IMR-90 (cell line): ENCODE measurements around the gene PRMT7. TPM values are rescaled to one million over a fixed set of nuclear protein-coding genes. Genes with fewer than 3 reads are reported as not detected.

ENCODE experiments used
- ATAC-seq: fragments of 200-7000 bp; cut with Tn5 transposase; 2 replicates; pipeline ENCODE4 v1.9.1; 2020; ENCODE audit warnings: low read depth, mild to moderate bottlenecking, moderate library complexity
- BruUV-seq: library from RNA; stranded (reverse); fragments of 400-500 nt; replicated peaks from 2 replicates; lab custom pipeline; 2021; lab: Mats Ljungman, UMichigan
- CTCF ChIA-PET: fragments of 300-600 bp; formaldehyde crosslinking; extraction: SDS; loops from one replicate; lab custom pipeline; 2021; ENCODE audit warnings: antibody characterized with exemption; lab: Yijun Ruan, JAX
- POLR2A ChIA-PET: fragments of 300-600 bp; sonication (Branson Sonifier 250); formaldehyde crosslinking; loops from one replicate; lab custom pipeline; 2022; ENCODE audit warnings: antibody characterized with exemption; ENCODE audit not compliant: unreplicated experiment; lab: Charles Lee
- DNase-seq: peaks from one replicate; pipeline ENCODE4 v3.0.0; 2013
- H2AFZ ChIP-seq: replicated peaks from 2 replicates; pipeline ENCODE3; 2013; ENCODE audit warnings: low read length, mild to moderate bottlenecking; ENCODE audit not compliant: poor library complexity
- H2AK5ac ChIP-seq: 2 replicates; pipeline ENCODE4 v1.6.1; 2013; ENCODE audit warnings: low read depth, low read length, inconsistent platforms
- H2AK9ac ChIP-seq: replicated peaks from 2 replicates; pipeline ENCODE3; 2013; ENCODE audit warnings: mild to moderate bottlenecking, low read depth, low read length, moderate library complexity; ENCODE audit not compliant: poor library complexity
- H2BK120ac ChIP-seq: 2 replicates; pipeline ENCODE4 v1.6.1; 2013; ENCODE audit warnings: low read depth, low read length, inconsistent platforms
- H2BK15ac ChIP-seq: 3 replicates; pipeline ENCODE4 v1.6.1; 2013; ENCODE audit warnings: low read depth, low read length, inconsistent platforms
- H2BK20ac ChIP-seq: 2 replicates; pipeline ENCODE4 v1.6.1; 2013; ENCODE audit warnings: low read depth, mild to moderate bottlenecking, inconsistent platforms, low read length, moderate library complexity
- H2BK5ac ChIP-seq: 2 replicates; pipeline ENCODE4 v1.6.1; 2013; ENCODE audit warnings: mild to moderate bottlenecking, low read depth, low read length, inconsistent platforms; ENCODE audit not compliant: poor library complexity, severe bottlenecking
- H3K14ac ChIP-seq: replicated peaks from 2 replicates; pipeline ENCODE4 v1.6.1; 2013; ENCODE audit warnings: low read depth, low read length, inconsistent platforms
- H3K18ac ChIP-seq: 2 replicates; pipeline ENCODE4 v1.6.1; 2013; ENCODE audit warnings: low read depth, low read length, control low read depth
- H3K23ac ChIP-seq: 2 replicates; pipeline ENCODE4 v1.6.1; 2013; ENCODE audit warnings: low read depth, low read length, inconsistent platforms
- H3K27ac ChIP-seq: 2 replicates; pipeline ENCODE4 v1.5.1; 2013; ENCODE audit warnings: mild to moderate bottlenecking, control low read depth, low read length; ENCODE audit not compliant: insufficient read depth
- H3K27me3 ChIP-seq: 2 replicates; pipeline ENCODE4 v1.6.1; 2013; ENCODE audit warnings: low read length; ENCODE audit not compliant: control insufficient read depth, insufficient read depth
- H3K36me3 ChIP-seq: 2 replicates; pipeline ENCODE4 v1.6.1; 2013; ENCODE audit warnings: low read length, mixed read lengths; ENCODE audit not compliant: control insufficient read depth, insufficient read depth
- H3K4ac ChIP-seq: 2 replicates; pipeline ENCODE4 v1.6.1; 2013; ENCODE audit warnings: low read depth, low read length, inconsistent platforms
- H3K4me1 ChIP-seq: 2 replicates; pipeline ENCODE4 v1.6.1; 2013; ENCODE audit warnings: low read length, mixed read lengths; ENCODE audit not compliant: control insufficient read depth, insufficient read depth
- H3K4me2 ChIP-seq: 2 replicates; pipeline ENCODE4 v1.6.1; 2013; ENCODE audit warnings: low read depth, mild to moderate bottlenecking, control low read depth, low read length, moderate library complexity
- H3K4me3 ChIP-seq: 2 replicates; pipeline ENCODE4 v1.5.1; 2013; ENCODE audit warnings: low read depth, mild to moderate bottlenecking, control low read depth, low read length, moderate library complexity; ENCODE audit not compliant: insufficient read depth
- H3K56ac ChIP-seq: 2 replicates; pipeline ENCODE4 v1.6.1; 2013; ENCODE audit warnings: low read length, inconsistent platforms; ENCODE audit not compliant: insufficient read depth; ENCODE audit errors: extremely low read depth
- H3K79me1 ChIP-seq, 2 experiments: 2 replicates each; pipeline ENCODE4 v1.6.1; 2013; ENCODE audit warnings: low read length in 2 of 2, inconsistent platforms in 1 of 2, low read depth in 1 of 2
- H3K9ac ChIP-seq: 2 replicates; pipeline ENCODE4 v1.6.1; 2013; ENCODE audit warnings: low read depth, low read length, control low read depth
- H3K9me1 ChIP-seq: 2 replicates; pipeline ENCODE4 v1.6.1; 2013; ENCODE audit warnings: low read length, inconsistent platforms; ENCODE audit not compliant: insufficient read depth
- H3K9me3 ChIP-seq: 2 replicates; pipeline ENCODE4 v1.6.1; 2013; ENCODE audit warnings: low read length; ENCODE audit not compliant: control insufficient read depth, insufficient read depth
- H4K20me1 ChIP-seq: 2 replicates; pipeline ENCODE4 v1.6.1; 2013; ENCODE audit warnings: low read length, inconsistent platforms; ENCODE audit not compliant: insufficient read depth
- H4K5ac ChIP-seq: 2 replicates; pipeline ENCODE4 v1.6.1; 2013; ENCODE audit warnings: mild to moderate bottlenecking, low read depth, low read length, control low read depth
- H4K8ac ChIP-seq, 2 experiments: 2 replicates each; pipeline ENCODE4 v1.6.1; 2013; ENCODE audit warnings: low read depth in 2 of 2, low read length in 2 of 2, control low read depth in 1 of 2, inconsistent platforms in 1 of 2
- H4K91ac ChIP-seq: 2 replicates; pipeline ENCODE4 v1.6.1; 2013; ENCODE audit warnings: low read depth, low read length, inconsistent platforms; ENCODE audit not compliant: insufficient read depth
- FOS ChIP-seq: fragments of 150-350 bp; IDR thresholded peaks from 2 replicates; pipeline ENCODE4 v1.6.1; 2016; ENCODE audit warnings: low read depth, low read length
- MXI1 ChIP-seq: IDR thresholded peaks from 2 replicates; pipeline ENCODE4 v1.6.1; 2012; ENCODE audit warnings: low read depth, mild to moderate bottlenecking, low read length, moderate library complexity, borderline replicate concordance
- RAD21 ChIP-seq: IDR thresholded peaks from 2 replicates; pipeline ENCODE4 v1.6.1; 2012; ENCODE audit warnings: low read length, improper control_type of control experiment
- WGBS, 2 experiments: methylation state at CpG; one replicate each; pipeline versions ENCODE4 v1.1.5 to v1.1.7; 2013; ENCODE audit warnings: missing lambda C conversion rate in 2 of 2; ENCODE audit not compliant: insufficient read length in 1 of 2; ENCODE audit errors: extremely low coverage in 2 of 2; 5-methylcytosine and 5-hydroxymethylcytosine counted together
- dilution Hi-C: fragments of 300-500 bp; cut with HindIII; formaldehyde crosslinking; loops from one replicate; pipeline ENCODE4 v1.14.3; 2018; ENCODE audit warnings: low sequenced_read_pairs; ENCODE audit not compliant: unreplicated experiment
- in situ Hi-C: fragments of 300-500 bp; cut with MboI; formaldehyde crosslinking; loops from 3 replicates; pipeline ENCODE4 v1.14.3; 2019; ENCODE audit warnings: low sequenced_read_pairs, inconsistent platforms, mixed read lengths
- intact Hi-C: fragments of 100-400 bp; cut with micrococcal nuclease; formaldehyde crosslinking; loops from 2 replicates; pipeline ENCODE4 v1.10.0; 2022
- polyA plus RNA-seq, 3 experiments: library from polyadenylated mRNA; depleted of rRNA; stranded (reverse); fragments of >200 nt; gene quantifications; 2 replicates each; pipeline ENCODE4 v1.2.3, GENCODE V29; 2012; ENCODE audit warnings: low replicate concordance in 1 of 3
- total RNA-seq: library from RNA; depleted of rRNA; stranded (reverse); fragments of >200 nt; gene quantifications from 2 replicates; pipeline ENCODE4 v1.2.3, GENCODE V29; 2012
- TF ChIP-seq, protein P1 (sequence below): fragments of 150-350 bp; IDR thresholded peaks from 2 replicates; pipeline ENCODE4 v1.6.1; 2017; ENCODE audit warnings: mild to moderate bottlenecking, antibody characterized with exemption, low read length, low read depth
- TF ChIP-seq, protein P2 (sequence below): conservative IDR thresholded peaks from 2 replicates; pipeline ENCODE4 v1.5.1; 2012; ENCODE audit warnings: mild to moderate bottlenecking, low read depth, low read length, improper control_type of control experiment
- TF ChIP-seq, protein P3 (sequence below): fragments of 150-350 bp; IDR thresholded peaks from 2 replicates; pipeline ENCODE4 v1.6.1; 2016; ENCODE audit warnings: low read depth, mild to moderate bottlenecking, low read length, moderate library complexity, borderline replicate concordance

PRMT7 gene
- total and polyA plus RNA-seq, 2 of the 4 experiments (the other 2 are of a cell fraction), result 63.1 to 68.6 TPM

DNA sequence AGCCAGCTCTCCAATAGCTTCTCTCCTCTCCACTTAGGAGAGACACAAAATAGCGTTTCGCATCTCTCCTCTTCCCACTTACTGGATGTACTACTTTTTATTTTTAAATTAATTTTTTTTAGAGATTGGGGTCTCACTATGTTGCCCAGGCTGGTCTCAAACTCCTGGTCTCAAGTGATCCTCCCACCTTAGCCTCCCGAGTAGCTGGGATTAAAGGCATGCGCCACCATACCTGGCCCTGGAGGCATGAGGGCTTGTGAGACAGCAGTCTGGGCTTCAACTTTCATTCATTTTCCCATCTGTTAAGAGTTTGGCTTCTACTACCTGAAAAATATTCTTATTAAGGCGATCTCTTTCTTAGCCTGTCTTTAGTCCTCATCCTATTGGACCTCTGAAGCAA is 18.4 kb upstream of the PRMT7 start:
- H3K9ac ChIP-seq, result no peak overlapping the region
- no peak overlapping the region for H4K8ac ChIP-seq
- H3K14ac ChIP-seq, result no peak overlapping the region
- TF ChIP-seq, protein P1, sequence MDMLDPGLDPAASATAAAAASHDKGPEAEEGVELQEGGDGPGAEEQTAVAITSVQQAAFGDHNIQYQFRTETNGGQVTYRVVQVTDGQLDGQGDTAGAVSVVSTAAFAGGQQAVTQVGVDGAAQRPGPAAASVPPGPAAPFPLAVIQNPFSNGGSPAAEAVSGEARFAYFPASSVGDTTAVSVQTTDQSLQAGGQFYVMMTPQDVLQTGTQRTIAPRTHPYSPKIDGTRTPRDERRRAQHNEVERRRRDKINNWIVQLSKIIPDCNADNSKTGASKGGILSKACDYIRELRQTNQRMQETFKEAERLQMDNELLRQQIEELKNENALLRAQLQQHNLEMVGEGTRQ, result no peak
- TF ChIP-seq, protein P2, sequence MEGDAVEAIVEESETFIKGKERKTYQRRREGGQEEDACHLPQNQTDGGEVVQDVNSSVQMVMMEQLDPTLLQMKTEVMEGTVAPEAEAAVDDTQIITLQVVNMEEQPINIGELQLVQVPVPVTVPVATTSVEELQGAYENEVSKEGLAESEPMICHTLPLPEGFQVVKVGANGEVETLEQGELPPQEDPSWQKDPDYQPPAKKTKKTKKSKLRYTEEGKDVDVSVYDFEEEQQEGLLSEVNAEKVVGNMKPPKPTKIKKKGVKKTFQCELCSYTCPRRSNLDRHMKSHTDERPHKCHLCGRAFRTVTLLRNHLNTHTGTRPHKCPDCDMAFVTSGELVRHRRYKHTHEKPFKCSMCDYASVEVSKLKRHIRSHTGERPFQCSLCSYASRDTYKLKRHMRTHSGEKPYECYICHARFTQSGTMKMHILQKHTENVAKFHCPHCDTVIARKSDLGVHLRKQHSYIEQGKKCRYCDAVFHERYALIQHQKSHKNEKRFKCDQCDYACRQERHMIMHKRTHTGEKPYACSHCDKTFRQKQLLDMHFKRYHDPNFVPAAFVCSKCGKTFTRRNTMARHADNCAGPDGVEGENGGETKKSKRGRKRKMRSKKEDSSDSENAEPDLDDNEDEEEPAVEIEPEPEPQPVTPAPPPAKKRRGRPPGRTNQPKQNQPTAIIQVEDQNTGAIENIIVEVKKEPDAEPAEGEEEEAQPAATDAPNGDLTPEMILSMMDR, result no peak
- TF ChIP-seq MXI1 (no peak), RAD21 (no peak), FOS (no peak)
- TF ChIP-seq, protein P3, sequence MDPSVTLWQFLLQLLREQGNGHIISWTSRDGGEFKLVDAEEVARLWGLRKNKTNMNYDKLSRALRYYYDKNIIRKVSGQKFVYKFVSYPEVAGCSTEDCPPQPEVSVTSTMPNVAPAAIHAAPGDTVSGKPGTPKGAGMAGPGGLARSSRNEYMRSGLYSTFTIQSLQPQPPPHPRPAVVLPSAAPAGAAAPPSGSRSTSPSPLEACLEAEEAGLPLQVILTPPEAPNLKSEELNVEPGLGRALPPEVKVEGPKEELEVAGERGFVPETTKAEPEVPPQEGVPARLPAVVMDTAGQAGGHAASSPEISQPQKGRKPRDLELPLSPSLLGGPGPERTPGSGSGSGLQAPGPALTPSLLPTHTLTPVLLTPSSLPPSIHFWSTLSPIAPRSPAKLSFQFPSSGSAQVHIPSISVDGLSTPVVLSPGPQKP, result no peak
- ChIA-PET CTCF (no interaction called here), POLR2A (no interaction called here)
- peaks cover 17% of the 10 kb centered on the region for H3K9me1 ChIP-seq
- H2AK9ac ChIP-seq, result no peak overlapping the region
- no TSS peak for BruUV-seq
- H3K4me2 ChIP-seq, result no peak overlapping the region
- H2BK5ac ChIP-seq, result no peak overlapping the region
- no peaks in the 10 kb centered on the region for H3K9me3 ChIP-seq
- peaks cover 22% of the 10 kb centered on the region for H4K20me1 ChIP-seq
- H3K36me3 ChIP-seq, result peaks cover 49% of the 10 kb centered on the region
- no peak overlapping the region for H4K91ac ChIP-seq
- no peak overlapping the region for H3K18ac ChIP-seq
- no peak overlapping the region for H3K27ac ChIP-seq
- in situ Hi-C loops (no loop called here), dilution Hi-C loops (no loop called here), intact Hi-C loops (no loop called here)
- no peak overlapping the region for H3K4me3 ChIP-seq
- ATAC-seq (no peak), DNase-seq (no peak)
- no peak overlapping the region for H3K4ac ChIP-seq
- no peak overlapping the region for H2AFZ ChIP-seq
- H3K4me1 ChIP-seq, result peaks cover 9% of the 10 kb centered on the region
- no peak overlapping the region for H4K5ac ChIP-seq
- H3K56ac ChIP-seq, result no peak overlapping the region
- peaks cover 32 to 78% of the 10 kb centered on the region in 2 experiments for H3K79me1 ChIP-seq
- H3K27me3 ChIP-seq, result no peaks in the 10 kb centered on the region
- H3K23ac ChIP-seq, result no peak overlapping the region
- H2BK120ac ChIP-seq, result no peak overlapping the region
- no peak overlapping the region for H2BK20ac ChIP-seq
- no peak overlapping the region for H2AK5ac ChIP-seq
- H2BK15ac ChIP-seq, result no peak overlapping the region
- no CpG with 5 or more reads among the region's 5 CpGs for WGBS, 2 experiments
